GM19372 (cell line): ENCODE data around the gene PTPRF.

ENCODE experiments used
- ATAC-seq: cut with Tn5 transposase; IDR thresholded peaks from one replicate; pipeline ENCODE4 v1.9.1; 2021; ENCODE audit warnings: mild to moderate bottlenecking, low read depth, moderate library complexity; ENCODE audit not compliant: unreplicated experiment

The PTPRF gene

GRCh38 chr1:43549921-43550597, 19.4 kb downstream of the PTPRF start:
- no peak for ATAC-seq

- no peak for ATAC-seq
Observed at GRCh38 chr1:43550598-43551246, 20.0 kb downstream of the PTPRF start.

GRCh38 chr1:43551396-43551888, 20.8 kb downstream of the PTPRF start:
- no peak for ATAC-seq

GRCh38 chr1:43552059-43552742, 21.5 kb downstream of the PTPRF start:
- no peak for ATAC-seq

GRCh38 chr1:43552813-43553212, 22.1 kb downstream of the PTPRF start:
- no peak for ATAC-seq

GRCh38 chr1:43554444-43554992, 23.8 kb downstream of the PTPRF start:
- no peak for ATAC-seq

- ATAC-seq = no peak
Observed at GRCh38 chr1:43556782-43557181, 26.1 kb downstream of the PTPRF start.

GRCh38 chr1:43557744-43558245, 27.1 kb downstream of the PTPRF start:
- no peak for ATAC-seq

GRCh38 chr1:43558346-43558841, 27.7 kb downstream of the PTPRF start:
- ATAC-seq = no peak

- no peak for ATAC-seq
Observed at GRCh38 chr1:43559714-43560113, 29.0 kb downstream of the PTPRF start.

GRCh38 chr1:43560286-43560685, 29.6 kb downstream of the PTPRF start:
- ATAC-seq = no peak

- no peak for ATAC-seq
Observed at GRCh38 chr1:43563876-43564539, 33.3 kb downstream of the PTPRF start.

- no peak for ATAC-seq
Observed at GRCh38 chr1:43564551-43565348, 34.1 kb downstream of the PTPRF start.

- ATAC-seq = no peak
Observed at GRCh38 chr1:43565600-43566360, 35.1 kb downstream of the PTPRF start.

- ATAC-seq = no peak
Observed at GRCh38 chr1:43566382-43567044, 35.8 kb downstream of the PTPRF start.

- no peak for ATAC-seq
Observed at GRCh38 chr1:43569175-43569574, 38.5 kb downstream of the PTPRF start.

- ATAC-seq = no peak
Observed at GRCh38 chr1:43570277-43570676, 39.6 kb downstream of the PTPRF start.

GRCh38 chr1:43570715-43571114, 40.0 kb downstream of the PTPRF start:
- ATAC-seq = no peak
